Stimulated activated CD8-positive, alpha-beta memory T cell treated with anti-CD3 and anti-CD28 coated beads, Interleukin-2, amount 100 ng/mL, for 1 hour (primary cell): ENCODE data around the gene EPB41L2.
"Not testable (repeated sequence)": the region's sequence is repeated elsewhere in the genome, so short reads cannot be mapped to it uniquely, and the experiment has no call there.

ENCODE experiments used
- DNase-seq, 2 donors: peaks; one replicate each; pipeline ENCODE4 v3.0.0-alpha.2; 2020; ENCODE audit warnings: low read depth in 2 of 2

Gene EPB41L2

DNA sequence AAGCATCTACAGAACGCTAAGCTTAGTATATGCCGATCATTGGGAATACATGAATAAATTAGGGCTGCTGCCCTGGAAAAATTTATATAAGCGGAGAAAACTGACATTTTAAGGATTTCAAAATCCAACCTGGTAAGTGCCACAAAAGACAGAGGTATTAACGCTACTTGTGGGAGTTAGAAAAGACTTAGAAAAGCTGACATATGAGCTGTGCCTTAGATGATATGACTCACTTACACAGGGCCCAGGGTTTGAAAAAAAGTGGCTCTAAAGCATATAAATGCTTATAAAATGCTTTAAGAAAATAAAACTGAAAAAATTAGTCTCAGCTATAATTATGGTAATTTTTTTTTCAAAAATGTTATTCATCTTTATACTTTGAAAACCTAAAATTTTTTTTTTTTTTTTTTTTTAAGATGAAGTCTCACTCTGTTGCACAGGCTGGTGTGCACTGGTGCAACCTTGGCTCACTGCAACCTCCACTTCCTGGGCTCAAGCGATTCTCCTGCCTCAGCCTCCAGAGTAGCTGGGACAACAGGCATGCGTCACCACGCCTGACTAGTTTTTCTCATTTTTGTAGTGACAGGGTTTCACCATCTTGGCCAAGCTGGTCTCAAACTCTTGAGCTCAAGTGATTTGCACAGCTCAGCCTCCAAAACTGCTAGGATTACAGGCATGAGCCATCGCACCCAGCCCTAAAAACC, 25.7 kb downstream of the EPB41L2 start:
- no peak for DNase-seq

GRCh38 chr6:131036601-131037000, 26.4 kb downstream of the EPB41L2 start:
- DNase-seq, result no peak

DNA sequence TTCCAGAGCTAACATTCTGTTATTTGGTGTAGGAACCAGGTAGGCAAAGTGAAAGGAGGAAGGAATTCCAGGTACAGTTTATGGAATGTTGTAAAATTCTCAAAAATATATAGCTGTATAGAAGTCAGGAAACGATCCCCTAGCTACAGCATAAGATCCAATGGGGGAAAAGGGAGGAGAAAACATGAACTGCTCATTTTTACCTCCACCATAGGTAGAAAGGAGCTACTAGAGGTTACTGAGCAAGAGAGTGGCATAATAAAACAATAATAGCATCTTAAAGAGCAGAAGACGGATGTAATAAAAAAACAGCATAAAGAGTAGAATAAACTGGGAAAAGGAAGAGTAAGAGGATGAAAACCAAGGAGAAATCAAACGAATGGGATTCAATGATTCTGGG, 26.9 kb downstream of the EPB41L2 start:
- DNase-seq, result no peak

DNA sequence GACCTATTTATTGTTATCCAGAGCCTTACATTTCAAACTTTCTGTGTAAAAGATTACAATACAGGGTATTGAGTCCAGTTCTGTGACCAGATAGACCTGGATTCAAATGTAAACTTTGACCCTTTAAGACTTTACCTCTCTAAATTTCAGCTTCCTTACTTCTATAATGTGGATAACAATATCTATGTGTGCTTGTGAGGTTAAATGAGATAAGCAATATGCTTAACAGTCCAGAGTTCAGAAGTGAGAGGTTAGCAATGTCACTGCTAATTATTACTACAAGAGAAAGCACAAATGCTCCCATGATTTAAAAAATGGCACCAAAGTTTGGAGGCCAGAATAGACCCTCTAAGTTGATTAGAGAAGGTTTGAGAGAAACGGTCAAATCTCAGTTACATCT, 27.5 kb downstream of the EPB41L2 start:
- no peak for DNase-seq

- no peak for DNase-seq
These were observed 29.4 kb downstream of the EPB41L2 start for GRCh38 chr6:131033631-131034030.

- no peak for DNase-seq
These were observed 33.3 kb downstream of the EPB41L2 start for GRCh38 chr6:131029626-131030297.

- no peak for DNase-seq
These were observed 35.7 kb downstream of the EPB41L2 start for GRCh38 chr6:131027326-131027725.

- DNase-seq, result no peak
These were observed 36.8 kb downstream of the EPB41L2 start for GRCh38 chr6:131026243-131026642.

GRCh38 chr6:131024565-131024964, 38.5 kb downstream of the EPB41L2 start:
- no peak for DNase-seq

GRCh38 chr6:131023834-131024504, 39.1 kb downstream of the EPB41L2 start:
- no peak for DNase-seq

- DNase-seq, result no peak
These were observed 40.4 kb downstream of the EPB41L2 start for GRCh38 chr6:131022691-131023090.

GRCh38 chr6:131017962-131018361, 45.1 kb downstream of the EPB41L2 start:
- no peak for DNase-seq

DNA sequence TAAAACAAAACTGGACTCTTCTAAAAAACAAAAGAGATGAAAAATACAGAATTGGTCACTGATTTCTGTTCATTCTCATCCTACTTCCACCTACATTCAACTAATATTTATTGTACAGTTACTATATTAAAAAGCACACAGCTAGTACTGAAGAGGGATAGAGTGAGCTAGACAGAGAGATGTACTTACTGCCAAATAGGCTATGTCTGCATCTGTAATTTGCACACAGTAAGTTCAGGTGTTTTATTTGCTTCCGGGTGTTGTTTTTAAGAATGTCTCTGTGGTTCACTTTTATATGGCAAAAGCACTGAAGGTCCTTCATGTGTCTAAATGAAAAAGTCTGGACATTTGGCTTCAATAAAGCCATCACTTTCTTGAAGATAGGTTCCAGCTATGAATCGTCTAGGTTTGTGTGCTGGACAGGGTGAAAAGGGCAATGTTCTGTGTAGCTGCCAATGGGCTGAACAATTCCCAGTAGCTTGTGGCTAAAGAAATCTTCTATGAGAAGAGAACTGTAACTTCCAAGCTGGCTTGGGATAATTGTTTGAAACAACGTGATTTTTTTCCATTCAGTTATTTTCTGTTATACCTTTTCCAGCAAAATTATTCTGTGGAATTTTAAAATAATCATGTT, 47.3 kb downstream of the EPB41L2 start:
- DNase-seq, result no peak

- no peak for DNase-seq
These were observed 47.9 kb downstream of the EPB41L2 start for GRCh38 chr6:131015025-131015591.

- no peak for DNase-seq
These were observed 48.8 kb downstream of the EPB41L2 start for GRCh38 chr6:131014080-131014776.

GRCh38 chr6:131013495-131013894, 49.5 kb downstream of the EPB41L2 start:
- no peak for DNase-seq

DNA sequence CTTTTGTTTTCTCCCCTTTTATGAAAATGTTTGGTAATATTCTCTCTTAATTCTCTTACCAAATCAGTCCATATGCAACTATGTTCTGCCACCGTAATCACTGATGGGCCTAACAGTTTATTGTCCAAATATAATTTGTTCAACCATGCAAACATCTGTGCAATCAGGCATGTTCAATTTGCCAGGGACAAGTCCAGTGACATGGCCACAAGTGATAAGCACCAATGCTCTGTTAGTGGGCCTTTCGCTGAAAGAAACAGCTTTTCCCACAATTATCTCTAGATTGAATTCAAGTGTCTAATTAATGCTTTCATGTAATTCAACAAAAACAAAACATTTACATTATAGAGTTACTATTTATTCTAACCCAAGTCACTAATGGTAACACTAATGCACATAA, 53.3 kb downstream of the EPB41L2 start:
- no peak for DNase-seq

GRCh38 chr6:131008965-131009364, 54.1 kb downstream of the EPB41L2 start:
- not testable (repeated sequence) for DNase-seq

- DNase-seq, result not testable (repeated sequence)
These were observed 55.1 kb downstream of the EPB41L2 start for GRCh38 chr6:131007964-131008363.

DNA sequence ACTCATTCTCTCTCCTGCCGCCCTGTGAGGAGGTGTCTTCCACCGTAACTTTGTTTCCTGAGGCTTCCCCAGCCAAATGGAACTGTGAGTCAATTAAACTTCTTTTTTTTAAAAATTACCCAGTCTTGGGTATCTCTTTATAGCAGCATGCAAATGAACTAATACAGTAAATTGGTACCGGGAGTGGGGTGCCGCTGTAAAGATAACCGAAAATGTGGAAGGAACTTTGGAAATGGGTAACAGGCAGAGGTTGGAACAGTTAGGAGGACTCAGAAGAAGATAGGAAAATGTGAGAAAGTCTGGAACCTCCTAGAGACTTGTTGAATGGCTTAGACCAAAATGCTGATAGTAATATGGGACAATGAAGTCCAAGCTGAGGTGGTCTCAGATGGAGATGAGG, 55.8 kb downstream of the EPB41L2 start:
- DNase-seq, result no peak

DNA sequence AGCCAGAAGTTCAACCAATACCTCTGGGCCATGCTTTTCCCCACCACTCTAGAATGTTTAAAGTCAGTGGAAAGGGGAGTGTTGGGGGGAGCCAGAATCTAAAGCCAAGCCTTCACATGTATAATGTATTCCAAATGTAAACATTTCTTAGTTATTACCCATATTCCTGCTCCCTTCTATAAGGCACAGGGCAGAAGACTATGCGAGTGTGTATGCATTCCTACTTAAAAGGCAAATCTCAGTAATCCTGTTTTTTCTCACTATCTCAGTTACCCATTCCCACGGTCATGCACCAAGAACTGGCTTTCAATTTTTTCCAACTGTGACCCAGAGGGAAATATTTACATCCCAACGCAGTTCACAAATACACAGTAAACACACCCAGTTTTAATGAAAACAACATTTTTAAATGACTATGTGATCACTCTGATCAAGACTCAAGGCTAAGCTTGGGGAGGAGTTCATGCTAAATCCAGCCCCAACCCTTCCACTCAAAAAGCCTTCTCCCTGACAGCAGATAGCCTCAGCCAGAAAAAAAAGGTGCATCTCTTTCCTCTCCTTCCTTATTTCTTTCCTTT, 57.5 kb downstream of the EPB41L2 start:
- DNase-seq, result no peak
